GM21529 (cell line): ENCODE measurements around the gene MEIKIN.
A peak's percentile ranks its signal among the peaks of the same experiment; 100 is the strongest.

Experiments
- ATAC-seq: cut with Tn5 transposase; IDR thresholded peaks from one replicate; pipeline ENCODE4 v1.9.1; 2021; ENCODE audit not compliant: unreplicated experiment

The MEIKIN gene

DNA sequence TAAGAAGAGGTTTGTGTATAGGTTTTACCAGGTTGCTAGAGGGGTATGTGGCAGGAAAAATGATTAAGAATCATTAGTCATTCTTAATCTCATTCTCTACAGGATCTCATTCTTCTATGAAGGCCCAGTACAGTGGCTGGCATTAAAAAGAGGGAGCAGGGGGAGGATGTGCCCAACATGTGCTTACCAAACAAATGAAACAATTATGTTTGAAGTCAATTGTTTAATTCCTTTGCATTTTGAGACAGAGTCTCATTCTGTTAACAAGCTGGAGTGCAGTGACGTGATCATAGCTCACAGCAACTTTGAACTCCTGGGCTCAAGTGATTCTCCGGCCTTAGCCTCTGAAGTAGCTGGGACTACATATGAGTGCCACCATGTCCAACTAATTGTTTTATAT is 171.7 kb downstream of the MEIKIN start:
- ATAC-seq = no peak

DNA sequence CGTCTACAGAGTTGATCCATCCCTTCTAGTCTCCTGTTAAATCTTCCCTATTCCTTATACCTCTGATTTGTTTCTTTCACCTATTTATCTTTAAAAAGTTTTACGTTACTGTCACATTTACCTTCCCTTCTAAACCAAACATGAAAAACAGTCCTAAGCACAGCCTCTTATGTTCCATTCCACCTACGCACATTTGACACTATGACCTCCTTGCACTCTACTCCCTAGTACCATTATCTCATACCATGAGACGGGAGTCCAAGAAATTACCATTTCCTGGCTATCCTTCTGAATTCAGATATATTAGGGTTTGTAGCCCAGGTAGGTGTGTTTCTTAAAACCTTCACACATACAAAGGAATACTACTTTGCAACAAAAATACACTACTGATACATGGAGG is 173.8 kb downstream of the MEIKIN start:
- ATAC-seq = no peak

DNA sequence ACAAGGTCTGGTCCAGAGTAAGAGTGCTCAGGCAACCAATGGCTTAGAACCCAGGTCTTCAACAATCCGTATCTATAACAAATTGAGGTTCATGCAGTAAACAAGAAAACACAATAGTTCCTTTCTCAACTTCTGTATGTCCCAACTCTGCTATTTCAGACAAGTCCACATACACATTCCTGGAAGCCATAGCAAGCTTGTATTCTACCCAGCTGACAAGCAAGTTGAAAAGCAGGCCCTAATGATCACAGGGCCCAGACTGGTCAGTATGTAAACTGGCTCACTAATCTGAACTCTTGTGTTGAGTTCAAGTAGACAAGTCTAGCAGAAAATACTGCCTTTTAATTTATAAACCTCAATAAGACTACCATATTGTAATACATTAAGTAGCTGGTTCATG is 175.5 kb downstream of the MEIKIN start:
- ATAC-seq = no peak

DNA sequence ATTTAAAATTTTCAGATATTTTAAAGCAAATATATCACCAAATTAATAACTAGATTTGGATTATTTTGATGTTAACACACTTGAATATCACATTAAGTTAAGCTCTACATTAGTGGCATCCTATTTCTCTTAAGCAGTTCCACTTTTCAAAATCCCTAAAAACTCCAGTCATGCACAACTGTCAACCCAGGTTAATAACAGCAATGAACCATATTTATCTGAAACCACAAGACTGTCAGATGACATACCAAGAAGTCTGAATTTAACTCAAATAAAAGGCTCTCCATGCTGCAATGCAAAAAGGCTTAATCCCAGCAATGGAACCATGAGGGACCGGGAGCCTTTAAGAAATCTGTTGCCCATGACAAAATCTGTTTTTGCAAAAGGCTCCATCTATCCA is 176.1 kb downstream of the MEIKIN start:
- no peak for ATAC-seq

DNA sequence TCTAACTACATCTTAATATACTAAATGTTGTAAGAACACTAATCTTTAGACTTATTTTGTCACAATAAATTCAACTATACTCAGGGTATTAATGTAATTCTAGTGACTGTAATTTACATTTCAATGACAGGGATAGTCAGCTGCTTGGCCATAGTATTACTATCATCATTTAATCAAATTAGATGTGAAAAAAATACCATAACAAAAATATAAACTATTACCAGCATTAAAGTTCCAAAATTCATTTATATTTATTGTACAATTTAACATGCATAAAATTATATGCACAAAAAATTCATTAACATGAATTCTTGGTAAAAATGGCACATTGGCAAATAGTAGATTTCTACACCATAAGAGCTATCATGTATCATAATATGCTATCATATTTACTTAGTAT is 177.6 kb downstream of the MEIKIN start:
- ATAC-seq = no peak

DNA sequence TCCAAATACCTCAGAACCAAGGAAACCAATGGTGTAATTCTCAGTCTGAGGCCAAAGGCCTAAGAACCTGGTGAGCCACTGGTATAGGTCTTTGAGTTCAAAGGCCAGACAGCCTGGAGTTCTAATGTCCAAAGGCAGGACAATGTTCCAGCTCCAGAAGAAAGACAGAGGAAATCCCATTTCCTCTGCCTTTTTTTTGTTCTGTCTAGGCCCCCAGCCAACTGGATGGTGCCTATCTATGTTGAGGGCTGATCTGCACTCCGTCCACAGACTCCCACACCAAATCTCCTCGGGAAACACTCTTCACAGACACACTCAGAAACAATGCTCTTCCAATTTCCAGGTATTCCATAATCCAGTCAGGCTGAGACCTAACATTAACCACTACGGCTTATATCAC is 178.8 kb downstream of the MEIKIN start:
- ATAC-seq = no peak

DNA sequence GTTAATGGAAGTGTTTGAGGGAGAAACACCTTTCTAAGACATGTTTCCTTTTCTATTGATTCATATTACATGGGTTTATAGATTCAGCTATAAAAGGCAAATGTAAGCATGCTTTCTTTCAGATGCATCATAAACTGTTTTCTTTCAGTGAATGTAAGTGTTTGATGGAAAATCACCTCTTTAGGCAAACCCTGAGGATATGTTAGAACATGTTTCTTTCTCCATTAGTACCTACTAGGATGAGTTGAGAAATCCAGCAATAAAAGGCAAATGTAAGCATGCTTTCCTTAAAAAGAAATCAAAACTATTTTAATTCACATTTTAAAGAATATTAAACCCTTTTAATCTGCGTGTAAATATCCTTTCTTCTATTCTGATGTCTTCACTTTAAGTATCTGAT is 180.2 kb downstream of the MEIKIN start:
- ATAC-seq = no peak

DNA sequence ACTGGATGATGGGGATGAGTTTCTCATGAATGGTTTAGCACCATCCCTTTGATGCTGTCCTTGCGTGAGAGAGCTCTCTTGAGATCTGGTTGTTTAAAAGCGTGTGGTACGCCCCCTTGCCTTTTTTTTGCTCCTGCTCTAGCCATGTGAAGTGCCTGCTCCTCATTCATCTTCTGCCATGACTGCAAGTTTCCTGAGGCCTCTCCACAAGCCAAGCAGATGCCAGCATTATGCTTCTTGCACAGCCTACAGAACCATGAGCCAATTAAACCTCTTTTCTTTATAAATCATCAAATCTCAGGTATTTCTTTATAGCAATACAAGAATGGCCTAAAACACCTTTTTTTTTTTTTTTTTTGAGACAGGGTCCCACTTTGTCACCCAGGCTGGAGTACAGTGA is 181.5 kb downstream of the MEIKIN start:
- no peak for ATAC-seq

DNA sequence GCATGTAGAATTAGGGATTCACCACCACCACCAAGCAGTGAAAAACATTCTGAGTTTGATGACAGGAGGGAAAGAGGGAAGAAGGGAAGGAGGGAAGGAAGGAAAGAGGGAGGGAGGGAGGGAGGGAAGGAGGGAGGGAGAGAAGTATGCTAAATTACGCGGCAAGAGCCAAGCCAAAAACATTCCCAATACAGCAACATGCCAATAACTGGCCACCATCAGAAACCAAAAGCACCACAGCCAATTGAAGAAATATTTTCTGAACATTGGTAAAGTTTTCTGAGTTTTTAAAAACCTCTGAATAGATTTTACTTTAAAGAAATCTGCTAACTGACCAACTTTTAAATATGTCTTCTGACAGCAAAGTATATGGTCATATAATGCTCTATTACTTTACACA is 184.7 kb downstream of the MEIKIN start:
- ATAC-seq = no peak

DNA sequence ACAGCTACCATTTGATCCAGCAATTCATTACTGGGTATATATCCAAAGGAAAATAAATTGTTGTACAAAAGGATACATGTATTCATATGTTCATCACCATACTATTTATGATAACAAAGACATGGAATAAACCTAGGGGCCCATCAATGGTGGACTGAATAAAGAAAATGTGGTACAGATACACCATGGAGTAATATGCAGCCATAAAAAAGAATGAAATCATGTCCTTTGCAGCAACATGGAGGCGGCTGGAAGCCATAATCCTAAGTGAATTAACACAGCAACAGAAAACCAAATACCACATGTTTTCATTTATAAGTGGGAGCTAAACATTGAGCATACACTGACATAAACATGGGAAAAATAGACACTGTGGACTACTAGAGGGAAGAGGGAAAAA is 185.8 kb downstream of the MEIKIN start:
- ATAC-seq = no peak

DNA sequence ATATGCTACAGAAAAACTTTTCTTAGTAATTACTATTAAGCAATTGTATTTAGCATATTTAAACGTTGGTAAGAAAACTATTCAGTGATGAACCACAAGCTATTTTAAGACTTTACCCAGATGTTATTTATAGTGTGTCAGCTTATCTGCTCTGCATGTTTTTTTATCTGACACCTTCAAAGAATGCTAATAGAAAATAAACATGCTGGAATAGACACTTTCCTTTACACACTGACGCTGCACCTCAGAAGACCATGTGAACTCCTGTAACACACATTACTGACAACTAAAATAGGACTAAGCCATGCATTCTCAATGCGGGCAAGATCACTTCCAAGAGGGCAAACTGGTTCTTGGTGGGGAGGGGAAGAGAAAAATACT is 187.0 kb downstream of the MEIKIN start:
- peak; percentile 49 for ATAC-seq

DNA sequence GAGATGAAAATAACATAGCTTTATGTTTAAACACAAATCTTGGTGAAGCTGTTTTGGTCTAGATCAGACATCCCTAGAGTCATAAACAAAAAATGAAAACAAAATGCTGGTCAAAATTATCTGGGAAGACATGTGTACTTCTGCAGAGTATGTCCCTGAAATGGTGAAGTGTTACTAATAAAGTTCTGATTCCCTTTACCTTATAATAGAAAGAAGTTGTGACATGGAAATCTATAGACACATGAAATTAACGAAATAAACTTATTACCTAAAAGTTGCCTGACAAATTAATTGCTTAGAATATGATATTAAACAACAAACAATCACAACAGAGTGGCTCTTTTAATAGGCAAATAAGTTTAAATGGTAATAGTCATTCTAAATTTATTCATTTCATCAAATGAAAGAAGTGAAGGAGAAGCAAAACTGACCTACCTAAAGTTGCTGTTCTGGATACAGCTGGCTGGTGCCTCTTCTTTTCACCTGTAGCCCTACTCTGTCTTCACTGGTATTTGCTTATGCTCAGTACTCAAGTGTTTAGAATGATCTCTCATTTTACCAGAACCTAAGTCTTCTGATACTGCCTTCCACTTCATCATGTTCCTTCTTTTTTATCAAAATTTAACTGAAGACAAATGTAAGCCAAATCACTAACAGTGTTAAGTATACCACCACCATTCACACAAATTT is 187.5 kb downstream of the MEIKIN start:
- ATAC-seq = peak; percentile 64
